ENCODE data around the gene ANKHD1.

DNA sequence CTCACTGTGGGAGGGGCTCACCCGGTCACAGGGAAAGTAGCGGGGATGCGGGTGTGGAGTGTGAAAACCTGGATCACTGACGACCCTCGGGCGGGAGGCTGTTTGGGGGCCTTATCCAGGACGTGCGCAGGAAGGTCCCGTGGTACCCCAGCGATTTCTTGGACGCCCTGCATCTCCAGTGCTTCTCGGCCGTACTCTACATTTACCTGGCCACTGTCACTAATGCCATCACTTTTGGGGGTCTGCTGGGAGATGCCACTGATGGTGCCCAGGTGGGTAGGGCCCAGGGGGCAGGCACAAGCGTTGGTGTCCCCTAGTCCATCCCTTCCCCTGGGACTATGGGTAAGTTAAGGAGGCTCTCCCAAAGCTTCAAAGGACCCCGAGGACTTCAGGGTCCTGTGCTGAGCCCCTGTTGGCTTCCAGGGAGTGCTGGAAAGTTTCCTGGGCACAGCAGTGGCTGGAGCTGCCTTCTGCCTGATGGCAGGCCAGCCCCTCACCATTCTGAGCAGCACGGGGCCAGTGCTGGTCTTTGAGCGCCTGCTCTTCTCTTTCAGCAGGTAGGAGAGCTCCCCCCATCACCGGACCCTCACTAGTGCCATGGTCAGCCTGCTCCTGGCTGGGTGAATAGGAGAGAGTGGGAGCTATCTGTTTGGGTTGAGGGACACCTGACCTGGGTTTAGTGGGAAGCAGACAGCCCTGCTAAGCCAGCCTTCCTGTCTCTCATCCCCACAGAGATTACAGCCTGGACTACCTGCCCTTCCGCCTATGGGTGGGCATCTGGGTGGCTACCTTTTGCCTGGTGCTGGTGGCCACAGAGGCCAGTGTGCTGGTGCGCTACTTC lies 37.8 kb upstream of the ANKHD1 start:
- TF ChIP-seq, protein P1, sequence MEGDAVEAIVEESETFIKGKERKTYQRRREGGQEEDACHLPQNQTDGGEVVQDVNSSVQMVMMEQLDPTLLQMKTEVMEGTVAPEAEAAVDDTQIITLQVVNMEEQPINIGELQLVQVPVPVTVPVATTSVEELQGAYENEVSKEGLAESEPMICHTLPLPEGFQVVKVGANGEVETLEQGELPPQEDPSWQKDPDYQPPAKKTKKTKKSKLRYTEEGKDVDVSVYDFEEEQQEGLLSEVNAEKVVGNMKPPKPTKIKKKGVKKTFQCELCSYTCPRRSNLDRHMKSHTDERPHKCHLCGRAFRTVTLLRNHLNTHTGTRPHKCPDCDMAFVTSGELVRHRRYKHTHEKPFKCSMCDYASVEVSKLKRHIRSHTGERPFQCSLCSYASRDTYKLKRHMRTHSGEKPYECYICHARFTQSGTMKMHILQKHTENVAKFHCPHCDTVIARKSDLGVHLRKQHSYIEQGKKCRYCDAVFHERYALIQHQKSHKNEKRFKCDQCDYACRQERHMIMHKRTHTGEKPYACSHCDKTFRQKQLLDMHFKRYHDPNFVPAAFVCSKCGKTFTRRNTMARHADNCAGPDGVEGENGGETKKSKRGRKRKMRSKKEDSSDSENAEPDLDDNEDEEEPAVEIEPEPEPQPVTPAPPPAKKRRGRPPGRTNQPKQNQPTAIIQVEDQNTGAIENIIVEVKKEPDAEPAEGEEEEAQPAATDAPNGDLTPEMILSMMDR (IDR thresholded peaks at IDR 0.05) = no peak
- no peak for TF ChIP-seq POLR2A (IDR thresholded peaks at IDR 0.05)
- no peak for TF ChIP-seq POLR2AphosphoS5 (IDR thresholded peaks at IDR 0.05)
